Measurements from ENCODE around the gene GPX3. TPM values are rescaled to one million over a fixed set of nuclear protein-coding genes. Genes with fewer than 3 reads are reported as not detected.

The GPX3 gene
- total RNA-seq, 1 donor from 2014 or later, result 3,069 TPM

DNA sequence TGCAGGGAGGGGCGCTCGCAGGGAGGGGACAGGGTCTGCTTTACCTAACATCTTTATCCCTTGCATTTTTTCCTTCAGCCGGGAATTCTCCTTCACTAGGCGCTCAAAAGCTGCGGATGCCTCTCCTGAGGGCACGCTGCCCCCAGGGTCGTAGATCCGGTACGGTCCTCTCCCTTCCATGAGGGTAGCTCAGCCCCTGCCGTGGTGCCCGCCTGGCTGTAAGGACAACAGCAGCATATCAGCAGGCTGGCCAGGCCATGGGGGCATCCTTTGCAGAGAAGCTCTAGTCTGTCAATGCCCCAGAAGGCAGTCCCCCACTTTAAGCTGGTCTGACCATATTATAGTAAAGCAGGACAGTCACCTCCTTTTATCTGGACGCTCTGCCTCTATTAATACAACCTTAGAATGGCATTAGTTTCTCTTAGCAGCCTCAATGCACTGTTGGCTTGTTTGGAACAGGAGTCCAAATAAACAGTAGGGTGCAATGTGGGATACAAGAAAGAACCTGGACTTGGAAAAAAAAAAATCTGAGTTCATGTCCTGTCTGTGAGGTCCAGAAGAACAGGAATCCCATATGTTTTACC, 44.6 kb downstream of the GPX3 start:
- H3K4me1 ChIP-seq, result peaks cover 82% of the 10 kb centered on the region
- TF ChIP-seq, protein P1, sequence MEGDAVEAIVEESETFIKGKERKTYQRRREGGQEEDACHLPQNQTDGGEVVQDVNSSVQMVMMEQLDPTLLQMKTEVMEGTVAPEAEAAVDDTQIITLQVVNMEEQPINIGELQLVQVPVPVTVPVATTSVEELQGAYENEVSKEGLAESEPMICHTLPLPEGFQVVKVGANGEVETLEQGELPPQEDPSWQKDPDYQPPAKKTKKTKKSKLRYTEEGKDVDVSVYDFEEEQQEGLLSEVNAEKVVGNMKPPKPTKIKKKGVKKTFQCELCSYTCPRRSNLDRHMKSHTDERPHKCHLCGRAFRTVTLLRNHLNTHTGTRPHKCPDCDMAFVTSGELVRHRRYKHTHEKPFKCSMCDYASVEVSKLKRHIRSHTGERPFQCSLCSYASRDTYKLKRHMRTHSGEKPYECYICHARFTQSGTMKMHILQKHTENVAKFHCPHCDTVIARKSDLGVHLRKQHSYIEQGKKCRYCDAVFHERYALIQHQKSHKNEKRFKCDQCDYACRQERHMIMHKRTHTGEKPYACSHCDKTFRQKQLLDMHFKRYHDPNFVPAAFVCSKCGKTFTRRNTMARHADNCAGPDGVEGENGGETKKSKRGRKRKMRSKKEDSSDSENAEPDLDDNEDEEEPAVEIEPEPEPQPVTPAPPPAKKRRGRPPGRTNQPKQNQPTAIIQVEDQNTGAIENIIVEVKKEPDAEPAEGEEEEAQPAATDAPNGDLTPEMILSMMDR (IDR thresholded peaks at IDR 0.05), result no peak
- TF ChIP-seq POLR2A (IDR thresholded peaks at IDR 0.05) (no peak), POLR2AphosphoS5 (IDR thresholded peaks at IDR 0.05; ENCODE audit: insufficient read depth in 1 of 2, low read depth in 1 of 2) (no peak)
- H3K36me3 ChIP-seq, result peaks cover 0 to 41% of the 10 kb centered on the region in 2 donors

DNA sequence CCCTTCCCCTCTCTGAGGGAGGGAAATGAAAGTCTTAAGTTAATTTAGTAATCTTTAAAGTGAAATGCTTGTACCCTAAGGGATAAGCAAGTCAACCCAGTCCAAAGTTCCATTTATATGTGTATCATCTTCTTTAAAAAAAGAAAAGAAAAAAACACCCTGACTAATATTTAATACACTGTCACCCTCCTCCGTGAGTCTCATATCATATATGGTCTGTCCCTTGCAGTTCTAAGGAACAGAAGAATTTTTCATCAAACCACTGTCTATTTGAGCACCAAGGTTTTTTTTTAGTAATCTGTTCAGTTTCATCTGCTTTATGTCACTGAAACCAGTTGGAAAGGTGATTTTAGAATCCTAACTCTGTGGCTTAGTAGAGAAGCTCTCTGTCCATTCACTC, 45.2 kb downstream of the GPX3 start:
- no peak overlapping the region for H3K27ac ChIP-seq
- no peak for DNase-seq (ENCODE audit: extremely low spot score in 2 of 2)
- peaks cover 82% of the 10 kb centered on the region for H3K4me1 ChIP-seq
- H3K9me3 ChIP-seq, result no peaks in the 10 kb centered on the region
- no peaks in the 10 kb centered on the region for H3K27me3 ChIP-seq
- TF ChIP-seq, protein P1 (IDR thresholded peaks at IDR 0.05), result no peak
- no peak for TF ChIP-seq POLR2AphosphoS5 (IDR thresholded peaks at IDR 0.05; ENCODE audit: insufficient read depth in 1 of 2, low read depth in 1 of 2)
- no peak for TF ChIP-seq POLR2A (IDR thresholded peaks at IDR 0.05)
- H3K36me3 ChIP-seq, result peaks cover 0 to 35% of the 10 kb centered on the region in 2 donors
- H3K4me3 ChIP-seq, result no peak overlapping the region
- intact Hi-C loops (cut with DNase I), result no loop called here

More for the DNA sequence above, 44.6 kb downstream of the GPX3 start:
- Histone ChIP-seq H3K9me3 (no peaks in the 10 kb centered on the region), H3K4me3 (no peak overlapping the region), H3K27me3 (no peaks in the 10 kb centered on the region), H3K27ac (no peak overlapping the region)
- intact Hi-C loops (cut with DNase I), result no loop called here
- no peak for DNase-seq (ENCODE audit: extremely low spot score in 2 of 2)

DNA sequence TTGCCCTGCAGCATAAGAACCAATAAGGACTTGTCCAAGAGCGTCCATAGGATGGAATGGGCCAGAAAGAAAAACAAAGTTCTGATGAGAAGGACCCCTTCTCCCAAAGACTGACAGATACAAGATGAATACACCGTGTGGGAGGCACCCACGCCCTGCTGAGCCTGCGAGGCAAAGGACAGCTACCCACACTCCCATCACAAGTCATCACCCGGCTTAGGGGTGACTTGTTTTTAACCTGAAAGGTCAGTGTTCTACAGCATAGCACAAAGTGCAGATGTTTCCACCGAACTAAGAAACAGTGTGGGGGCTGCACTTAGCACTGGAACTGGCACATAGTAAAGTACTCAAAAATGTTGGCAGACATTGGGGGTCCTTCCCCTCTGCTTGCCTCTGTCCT, 46.5 kb downstream of the GPX3 start:
- no peak for TF ChIP-seq POLR2A (IDR thresholded peaks at IDR 0.05)
- TF ChIP-seq, protein P1 (IDR thresholded peaks at IDR 0.05), result no peak
- TF ChIP-seq POLR2AphosphoS5 (IDR thresholded peaks at IDR 0.05; ENCODE audit: insufficient read depth in 1 of 2, low read depth in 1 of 2), result no peak
- DNase-seq (ENCODE audit: extremely low spot score in 2 of 2), result no peak
- no peaks in the 10 kb centered on the region for H3K9me3 ChIP-seq
- H3K36me3 ChIP-seq, result peaks cover 0 to 22% of the 10 kb centered on the region in 2 donors
- peaks cover 91% of the 10 kb centered on the region for H3K4me1 ChIP-seq
- intact Hi-C loops (cut with DNase I), result no loop called here
- H3K27ac ChIP-seq, result no peak overlapping the region
- no peaks in the 10 kb centered on the region for H3K27me3 ChIP-seq
- no peak overlapping the region for H3K4me3 ChIP-seq

DNA sequence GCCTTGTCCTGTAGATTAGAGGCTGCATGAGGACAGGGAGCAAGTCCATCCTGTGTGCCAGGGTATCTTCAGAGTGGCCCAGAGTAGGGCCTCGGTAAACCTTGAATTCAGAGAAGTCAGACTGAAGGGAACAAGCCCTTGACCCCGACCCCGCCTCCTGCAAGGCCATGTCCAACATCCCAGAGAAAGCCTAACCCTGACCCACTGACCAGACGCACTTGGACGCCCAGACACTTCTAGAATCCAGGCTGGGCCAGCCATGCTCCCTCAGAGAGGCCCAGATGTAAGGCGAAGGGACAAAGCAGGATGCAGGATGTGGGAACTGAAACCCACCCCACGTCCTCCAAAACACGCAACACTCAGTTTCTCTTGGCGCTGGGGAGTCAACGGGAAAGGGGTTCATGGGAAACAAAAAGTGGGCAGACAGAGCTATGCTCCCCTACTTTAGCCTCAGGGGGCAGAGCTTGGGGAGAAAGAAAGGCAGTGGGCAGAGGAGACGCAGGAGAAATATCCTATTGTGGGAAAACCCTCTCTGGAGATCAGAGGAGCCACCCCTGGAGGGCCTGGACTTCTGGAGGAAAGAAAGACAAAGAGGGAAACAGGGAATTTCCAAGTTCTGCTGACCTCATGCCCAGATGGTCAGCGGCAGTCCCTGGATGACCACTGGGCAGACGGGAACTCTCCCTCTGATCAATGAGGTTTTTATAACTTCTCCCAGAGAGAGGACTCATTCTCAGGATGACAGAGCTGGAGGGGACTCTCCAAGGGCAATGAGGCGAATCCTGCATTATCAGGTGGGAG, 47.4 kb downstream of the GPX3 start:
- H3K27ac ChIP-seq, result peak overlapping the region; percentile 34
- no peaks in the 10 kb centered on the region for H3K9me3 ChIP-seq
- no peaks in the 10 kb centered on the region for H3K27me3 ChIP-seq
- TF ChIP-seq, protein P1 (IDR thresholded peaks at IDR 0.05), result no peak
- TF ChIP-seq POLR2A (IDR thresholded peaks at IDR 0.05) (no peak), POLR2AphosphoS5 (IDR thresholded peaks at IDR 0.05; ENCODE audit: insufficient read depth in 1 of 2, low read depth in 1 of 2) (no peak)
- no peak for DNase-seq (ENCODE audit: extremely low spot score in 2 of 2)
- no peak overlapping the region for H3K4me3 ChIP-seq
- H3K36me3 ChIP-seq, result peaks cover 0 to 13% of the 10 kb centered on the region in 2 donors
- peaks cover 91% of the 10 kb centered on the region for H3K4me1 ChIP-seq
- intact Hi-C loops (cut with DNase I), result no loop called here
